Fibroblast of villous mesenchyme (primary cell): ENCODE measurements around the gene DDX52. TPM values are rescaled to one million over a fixed set of nuclear protein-coding genes. Genes with fewer than 3 reads are reported as not detected.

ENCODE experiments used
- DNase-seq: peaks from one replicate; pipeline ENCODE4 v3.0.0-alpha.2; 2010; ENCODE audit warnings: low read depth
- H3K4me3 ChIP-seq: 2 replicates; pipeline ENCODE4 v1.5.1; 2011; ENCODE audit warnings: low read depth, mild to moderate bottlenecking, low read length
- total RNA-seq: library from RNA; depleted of rRNA; stranded (reverse); fragments of >200 nt; gene quantifications from 2 replicates; pipeline ENCODE4 v1.2.3, GENCODE V29; 2012
- TF ChIP-seq, protein P1 (sequence below): IDR thresholded peaks from 2 replicates; pipeline ENCODE4 v1.5.1; 2012; ENCODE audit warnings: low read depth, mild to moderate bottlenecking, low read length; ENCODE audit not compliant: insufficient read depth

DDX52 gene
- total RNA-seq, 1 donor = 40.2 TPM

DNA sequence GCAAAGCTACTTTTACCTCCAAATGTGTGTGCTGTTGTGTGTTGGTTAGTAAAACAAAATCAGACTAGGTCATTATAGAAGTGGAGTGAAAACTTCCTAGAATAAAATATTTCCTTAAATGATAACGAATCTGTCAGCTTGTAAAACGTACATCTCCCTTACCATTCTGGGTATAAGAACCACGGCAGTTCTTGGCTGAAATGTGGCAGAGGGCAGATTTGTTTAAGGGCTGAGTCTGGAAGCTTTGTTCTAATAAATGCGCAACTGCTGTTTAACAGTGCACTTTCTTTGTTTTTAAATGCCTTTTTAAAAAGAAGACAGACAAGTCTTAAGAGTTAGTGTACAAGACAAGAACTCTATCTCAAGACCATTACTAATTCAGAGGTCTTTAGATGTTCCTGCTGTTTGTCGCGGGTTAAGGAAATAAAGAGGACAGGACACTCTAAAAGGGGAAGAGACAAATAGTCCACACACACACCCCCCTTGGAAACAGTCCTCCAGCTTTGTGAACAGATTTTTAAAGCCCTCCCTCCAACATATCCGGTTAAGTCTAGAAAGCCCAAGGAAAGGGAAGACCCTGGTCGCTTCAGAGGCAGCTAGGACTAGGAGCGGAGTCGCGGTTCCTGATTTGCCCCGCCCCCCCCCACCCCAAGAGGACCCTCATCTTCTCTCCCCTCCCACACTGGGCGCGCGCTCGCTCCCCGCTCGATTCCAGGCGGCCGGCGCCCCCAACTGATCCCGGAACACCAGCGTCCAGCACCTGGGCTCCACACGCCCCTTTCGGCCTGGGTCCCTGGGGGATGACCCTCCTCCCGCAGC is 34.7 kb downstream of the DDX52 start:
- peak overlapping the region; percentile 95 for H3K4me3 ChIP-seq
- peak; percentile 51 for DNase-seq
- TF ChIP-seq, protein P1, sequence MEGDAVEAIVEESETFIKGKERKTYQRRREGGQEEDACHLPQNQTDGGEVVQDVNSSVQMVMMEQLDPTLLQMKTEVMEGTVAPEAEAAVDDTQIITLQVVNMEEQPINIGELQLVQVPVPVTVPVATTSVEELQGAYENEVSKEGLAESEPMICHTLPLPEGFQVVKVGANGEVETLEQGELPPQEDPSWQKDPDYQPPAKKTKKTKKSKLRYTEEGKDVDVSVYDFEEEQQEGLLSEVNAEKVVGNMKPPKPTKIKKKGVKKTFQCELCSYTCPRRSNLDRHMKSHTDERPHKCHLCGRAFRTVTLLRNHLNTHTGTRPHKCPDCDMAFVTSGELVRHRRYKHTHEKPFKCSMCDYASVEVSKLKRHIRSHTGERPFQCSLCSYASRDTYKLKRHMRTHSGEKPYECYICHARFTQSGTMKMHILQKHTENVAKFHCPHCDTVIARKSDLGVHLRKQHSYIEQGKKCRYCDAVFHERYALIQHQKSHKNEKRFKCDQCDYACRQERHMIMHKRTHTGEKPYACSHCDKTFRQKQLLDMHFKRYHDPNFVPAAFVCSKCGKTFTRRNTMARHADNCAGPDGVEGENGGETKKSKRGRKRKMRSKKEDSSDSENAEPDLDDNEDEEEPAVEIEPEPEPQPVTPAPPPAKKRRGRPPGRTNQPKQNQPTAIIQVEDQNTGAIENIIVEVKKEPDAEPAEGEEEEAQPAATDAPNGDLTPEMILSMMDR = no peak

DNA sequence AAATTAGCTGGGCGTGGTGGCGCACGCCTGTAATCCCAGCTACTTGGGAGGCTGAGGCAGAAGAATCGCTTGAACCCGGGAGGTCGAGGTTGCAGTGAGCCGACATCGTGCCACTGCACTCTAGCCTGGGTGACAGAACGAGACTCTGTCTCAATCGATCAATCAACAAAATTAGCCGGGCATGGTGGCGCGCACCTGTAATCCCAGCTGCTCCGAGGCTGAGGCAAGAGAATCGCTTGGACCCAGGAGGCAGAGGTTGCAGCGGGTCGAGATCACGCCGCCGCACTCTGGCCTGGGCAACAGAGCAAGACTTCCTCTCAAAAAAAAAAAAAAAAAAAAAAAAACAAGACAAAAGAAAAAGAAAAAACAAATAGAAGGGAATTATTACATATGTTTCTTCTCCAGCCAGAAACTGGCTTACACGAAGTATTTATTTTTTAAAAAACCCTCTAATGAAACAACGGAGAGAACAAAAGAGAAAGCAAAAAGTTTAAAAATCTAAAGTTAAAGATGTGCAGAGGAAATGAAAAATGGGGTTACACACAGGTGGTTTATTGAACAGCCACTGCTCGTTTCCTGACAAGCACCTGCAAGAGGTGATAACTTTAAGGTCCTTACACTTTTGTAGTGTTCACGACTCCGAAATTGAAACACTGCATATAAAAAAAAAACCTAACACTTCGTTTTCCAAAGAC is 35.5 kb downstream of the DDX52 start:
- H3K4me3 ChIP-seq = peak overlapping the region; percentile 95
- no peak for DNase-seq
- TF ChIP-seq, protein P1 = no peak

DNA sequence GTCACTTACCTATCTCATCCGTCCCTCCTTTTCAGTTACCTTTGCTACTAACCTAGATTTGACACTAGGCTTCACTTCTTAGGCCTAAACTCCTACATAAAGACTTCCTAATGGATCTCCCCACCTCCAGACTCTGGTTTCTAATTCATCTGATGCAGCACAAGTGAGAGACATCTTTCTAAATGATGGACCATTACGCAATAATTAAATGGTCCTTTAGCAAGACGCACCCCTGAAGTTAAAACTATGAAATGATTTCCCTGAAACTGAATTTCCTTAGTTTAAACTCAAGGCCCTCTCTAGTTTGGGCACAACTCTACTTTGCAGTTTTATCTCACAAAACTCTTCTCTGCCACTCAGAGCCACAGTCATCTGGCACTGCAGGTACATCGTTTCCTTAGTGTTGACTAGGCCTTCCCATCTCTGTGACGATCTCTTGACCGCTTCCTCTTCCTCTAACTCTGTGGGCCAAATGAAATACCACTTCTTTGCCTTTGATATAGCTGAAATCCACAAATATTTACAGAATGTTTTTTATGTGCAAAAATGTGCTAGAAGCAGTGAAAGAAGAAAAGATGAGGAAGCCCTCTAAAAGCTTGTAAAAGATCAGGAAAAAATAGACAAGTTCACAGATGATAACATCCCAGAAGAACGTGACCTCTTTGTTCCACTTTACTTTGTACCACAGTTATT is 37.3 kb downstream of the DDX52 start:
- TF ChIP-seq, protein P1 = no peak
- no peak overlapping the region for H3K4me3 ChIP-seq
- peak; percentile 7 for DNase-seq

DNA sequence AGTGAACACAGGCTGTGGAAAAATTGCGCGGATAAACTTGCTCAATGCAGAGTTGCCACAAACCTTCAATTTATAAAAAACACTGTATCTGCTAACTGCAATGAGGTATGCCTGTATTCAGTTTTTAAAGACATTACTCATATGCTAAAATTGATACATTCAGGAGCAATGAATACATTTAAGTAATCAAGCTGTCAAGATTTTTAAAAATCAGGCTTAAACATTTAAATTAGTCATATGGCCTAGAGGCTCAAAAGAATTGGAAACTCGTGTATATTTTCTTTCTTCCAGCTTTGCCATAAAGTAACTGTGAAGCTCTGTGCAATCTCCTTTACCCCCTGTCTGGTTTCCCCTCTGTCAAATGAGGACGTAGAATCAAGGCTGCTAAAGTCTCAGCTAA is 38.2 kb downstream of the DDX52 start:
- no peak overlapping the region for H3K4me3 ChIP-seq
- TF ChIP-seq, protein P1 = no peak
- peak; percentile 11 for DNase-seq

DNA sequence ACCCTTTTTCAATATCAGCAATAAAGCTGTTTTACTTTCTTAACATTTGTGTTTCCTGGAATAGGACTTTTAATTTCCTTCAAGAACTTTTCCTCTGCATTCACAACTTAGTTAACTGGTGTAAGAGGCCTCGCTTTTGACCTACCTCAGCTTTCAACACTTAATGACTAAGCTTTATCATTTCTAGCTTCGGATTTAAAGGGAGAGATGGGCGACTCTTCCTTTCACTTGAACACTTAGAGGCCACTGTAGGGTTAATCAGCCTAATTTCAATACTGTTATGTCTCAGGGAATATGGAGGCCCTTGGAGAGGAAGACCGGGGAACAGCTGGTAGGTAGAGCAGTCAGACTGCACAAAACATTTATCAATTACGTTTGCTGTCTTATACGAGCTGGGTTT is 38.7 kb downstream of the DDX52 start:
- TF ChIP-seq, protein P1 = no peak
- H3K4me3 ChIP-seq = no peak overlapping the region
- no peak for DNase-seq

DNA sequence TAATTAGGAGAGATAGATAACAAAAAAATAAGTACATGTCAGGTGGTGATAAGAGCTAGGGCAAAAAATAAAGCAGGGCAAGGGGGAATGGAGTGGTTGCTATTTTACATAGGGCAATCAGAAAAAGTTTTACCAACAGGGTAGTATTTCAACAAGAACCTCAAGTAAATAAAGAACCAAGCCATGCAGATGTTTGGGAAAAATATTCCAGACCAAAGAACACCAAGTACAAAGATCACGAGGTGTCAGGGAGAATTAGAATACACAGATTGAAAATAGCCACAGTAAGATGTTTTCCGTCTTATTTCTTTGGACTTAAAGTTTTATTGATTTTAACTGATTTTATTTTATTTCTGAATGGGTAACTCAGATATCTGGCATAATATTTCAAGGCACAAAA is 45.1 kb downstream of the DDX52 start:
- no peak for DNase-seq
- TF ChIP-seq, protein P1 = no peak
- H3K4me3 ChIP-seq = no peak overlapping the region
